Glutamatergic neuron (in vitro differentiated cells): ENCODE data around the gene GRB10. TPM values are rescaled to one million over a fixed set of nuclear protein-coding genes. Genes with fewer than 3 reads are reported as not detected.
A peak's percentile ranks its signal among the peaks of the same experiment; 100 is the strongest.

Experiments used
- DNase-seq: peaks from one replicate; pipeline ENCODE4 v3.0.0; 2022
- H3K27ac Mint-ChIP-seq: one replicate; pipeline ENCODE4 v1.8.0; 2020; ENCODE audit warnings: mild to moderate bottlenecking, mixed read lengths, inconsistent platforms; ENCODE audit not compliant: unreplicated experiment
- H3K27me3 Mint-ChIP-seq: one replicate; pipeline ENCODE4 v1.8.0; 2020; ENCODE audit warnings: mild to moderate bottlenecking, moderate library complexity, mixed read lengths, inconsistent platforms; ENCODE audit not compliant: unreplicated experiment
- H3K36me3 Mint-ChIP-seq: one replicate; pipeline ENCODE4 v1.8.0; 2020; ENCODE audit warnings: mild to moderate bottlenecking, mixed read lengths, inconsistent platforms; ENCODE audit not compliant: unreplicated experiment
- H3K4me1 Mint-ChIP-seq: one replicate; pipeline ENCODE4 v1.8.0; 2020; ENCODE audit warnings: mild to moderate bottlenecking, low read depth, mixed read lengths, inconsistent platforms; ENCODE audit not compliant: unreplicated experiment
- H3K4me3 Mint-ChIP-seq: one replicate; pipeline ENCODE4 v1.8.0; 2020; ENCODE audit warnings: mild to moderate bottlenecking, mixed read lengths, inconsistent platforms; ENCODE audit not compliant: unreplicated experiment
- H3K9me3 Mint-ChIP-seq: one replicate; pipeline ENCODE4 v1.8.0; 2020; ENCODE audit warnings: mild to moderate bottlenecking, moderate library complexity, mixed read lengths, inconsistent platforms; ENCODE audit not compliant: unreplicated experiment
- total RNA-seq: library from RNA; stranded (reverse); fragmentation: NEBNext Ultra II Directional; extraction: Animal tissue kit (Norgen Biotek cat#: 25700); gene quantifications from one replicate; pipeline ENCODE4 v1.2.1, GENCODE V29; 2021; ENCODE audit not compliant: unreplicated experiment
- TF ChIP-seq, protein P1 (sequence below): fragments of 200-600 bp; sonication (generic); IDR thresholded peaks from one replicate; pipeline ENCODE4 v1.5.0; 2021; ENCODE audit not compliant: partially characterized antibody, unreplicated experiment

The GRB10 gene
- total RNA-seq, 1 donor from 2014 or later = 182 TPM

DNA sequence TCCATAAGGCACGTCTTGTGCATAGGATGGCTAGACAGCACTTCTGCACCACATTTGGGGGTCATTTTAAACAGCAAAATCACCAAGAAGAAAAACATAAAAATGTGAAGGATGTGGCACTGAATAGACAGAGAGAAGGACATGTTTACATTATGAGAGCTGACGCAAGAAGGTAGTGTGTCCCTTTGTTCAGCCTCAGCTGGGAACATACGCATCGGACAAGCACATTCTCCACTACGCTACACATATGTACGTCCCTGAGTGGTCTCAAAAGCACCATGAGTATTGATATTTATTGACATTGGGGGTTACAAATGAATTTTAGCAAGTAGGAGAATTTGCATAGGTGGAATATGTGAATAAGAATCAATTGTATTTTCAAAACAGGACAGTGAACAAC, 237.7 kb downstream of the GRB10 start:
- peaks cover 4% of the 10 kb centered on the region for H3K36me3 Mint-ChIP-seq

DNA sequence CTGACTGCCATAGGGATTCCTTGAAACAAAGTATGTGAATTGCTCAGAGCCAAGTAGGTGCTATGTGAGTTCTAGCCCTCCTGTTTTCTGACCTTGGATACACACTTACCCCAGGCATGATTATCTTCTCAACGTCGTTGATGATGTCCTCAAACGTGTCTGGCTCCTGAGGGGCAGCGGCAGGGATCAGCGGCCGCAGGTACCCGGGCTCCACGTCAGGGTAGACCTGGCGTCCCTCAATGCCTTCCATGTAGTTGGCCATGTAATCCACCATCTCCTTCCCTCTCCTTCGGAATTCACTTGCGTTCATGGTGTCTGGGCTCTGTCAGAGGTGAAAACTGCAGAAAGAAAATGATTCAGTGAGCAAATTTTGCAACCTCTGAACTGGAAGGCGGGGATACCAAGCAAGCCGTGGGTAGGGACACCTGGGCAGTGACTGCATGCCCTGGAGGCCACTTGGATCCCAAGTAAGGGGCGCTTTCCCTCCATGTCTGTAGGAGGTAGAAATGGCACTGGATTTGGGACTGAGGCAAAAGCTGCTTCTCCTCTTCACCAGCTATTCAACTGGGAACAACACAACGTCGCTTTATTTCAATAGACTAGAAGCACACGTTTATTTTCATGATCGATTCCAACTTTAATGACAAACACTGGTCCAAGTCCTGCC, 238.8 kb downstream of the GRB10 start:
- TF ChIP-seq, protein P1, sequence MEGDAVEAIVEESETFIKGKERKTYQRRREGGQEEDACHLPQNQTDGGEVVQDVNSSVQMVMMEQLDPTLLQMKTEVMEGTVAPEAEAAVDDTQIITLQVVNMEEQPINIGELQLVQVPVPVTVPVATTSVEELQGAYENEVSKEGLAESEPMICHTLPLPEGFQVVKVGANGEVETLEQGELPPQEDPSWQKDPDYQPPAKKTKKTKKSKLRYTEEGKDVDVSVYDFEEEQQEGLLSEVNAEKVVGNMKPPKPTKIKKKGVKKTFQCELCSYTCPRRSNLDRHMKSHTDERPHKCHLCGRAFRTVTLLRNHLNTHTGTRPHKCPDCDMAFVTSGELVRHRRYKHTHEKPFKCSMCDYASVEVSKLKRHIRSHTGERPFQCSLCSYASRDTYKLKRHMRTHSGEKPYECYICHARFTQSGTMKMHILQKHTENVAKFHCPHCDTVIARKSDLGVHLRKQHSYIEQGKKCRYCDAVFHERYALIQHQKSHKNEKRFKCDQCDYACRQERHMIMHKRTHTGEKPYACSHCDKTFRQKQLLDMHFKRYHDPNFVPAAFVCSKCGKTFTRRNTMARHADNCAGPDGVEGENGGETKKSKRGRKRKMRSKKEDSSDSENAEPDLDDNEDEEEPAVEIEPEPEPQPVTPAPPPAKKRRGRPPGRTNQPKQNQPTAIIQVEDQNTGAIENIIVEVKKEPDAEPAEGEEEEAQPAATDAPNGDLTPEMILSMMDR = no peak
- Mint-ChIP-seq H3K36me3 (peaks cover 4% of the 10 kb centered on the region), H3K27ac (no peak overlapping the region), H3K4me1 (peaks cover 28% of the 10 kb centered on the region), H3K27me3 (peaks cover 4% of the 10 kb centered on the region), H3K4me3 (peak overlapping the region; percentile 4), H3K9me3 (peaks cover 2% of the 10 kb centered on the region)
- DNase-seq = no peak

More for the DNA sequence above, 237.7 kb downstream of the GRB10 start:
- DNase-seq = no peak
- peak overlapping the region; percentile 46 for H3K27ac Mint-ChIP-seq
- no peak overlapping the region for H3K4me3 Mint-ChIP-seq
- TF ChIP-seq, protein P1 = no peak
- H3K27me3 Mint-ChIP-seq = peaks cover 4% of the 10 kb centered on the region
- peaks cover 28% of the 10 kb centered on the region for H3K4me1 Mint-ChIP-seq
- H3K9me3 Mint-ChIP-seq = peaks cover 2% of the 10 kb centered on the region

- H3K9me3 Mint-ChIP-seq = peaks cover 2% of the 10 kb centered on the region
- H3K27me3 Mint-ChIP-seq = peaks cover 4% of the 10 kb centered on the region
- DNase-seq = no peak
- H3K4me3 Mint-ChIP-seq = peak overlapping the region; percentile 30
- H3K27ac Mint-ChIP-seq = no peak overlapping the region
- peaks cover 33% of the 10 kb centered on the region for H3K4me1 Mint-ChIP-seq
- TF ChIP-seq, protein P1 = no peak
- peaks cover 4% of the 10 kb centered on the region for H3K36me3 Mint-ChIP-seq
These were observed 240.6 kb downstream of the GRB10 start for GRCh38 chr7:50542132-50542531.

- no peak overlapping the region for H3K27ac Mint-ChIP-seq
- TF ChIP-seq, protein P1 = no peak
These were observed 241.7 kb downstream of the GRB10 start for GRCh38 chr7:50540785-50541579.

More at GRCh38 chr7:50540785-50541579, 241.7 kb downstream of the GRB10 start:
- DNase-seq = no peak
- H3K27me3 Mint-ChIP-seq = peaks cover 4% of the 10 kb centered on the region
- peaks cover 33% of the 10 kb centered on the region for H3K4me1 Mint-ChIP-seq
- H3K9me3 Mint-ChIP-seq = peaks cover 2% of the 10 kb centered on the region
- no peak overlapping the region for H3K4me3 Mint-ChIP-seq
- peaks cover 4% of the 10 kb centered on the region for H3K36me3 Mint-ChIP-seq

Other genes with a start within 250 kb of the GRB10 start
- 3.8 TPM for gene DDC, start 217.5 kb downstream of the GRB10 start, total RNA-seq